ENCODE data around the gene SH3RF3. TPM values are rescaled to one million over a fixed set of nuclear protein-coding genes. Genes with fewer than 3 reads are reported as not detected.

The SH3RF3 gene
- total RNA-seq, 1 donor from 2014 or later: 1.7 TPM

- H3K4me1 Mint-ChIP-seq (ENCODE audit: low read depth, unreplicated experiment): no peaks in the 10 kb centered on the region
- H3K27me3 Mint-ChIP-seq (ENCODE audit: unreplicated experiment): peaks cover 3% of the 10 kb centered on the region
Observed at GRCh38 chr2:109256111-109256510, 127.1 kb downstream of the SH3RF3 start.

GRCh38 chr2:109256921-109257320 lies 127.9 kb downstream of the SH3RF3 start:
- Mint-ChIP-seq H3K27ac (ENCODE audit: unreplicated experiment) (no peak overlapping the region), H3K9me3 (ENCODE audit: unreplicated experiment) (peaks cover 3% of the 10 kb centered on the region), H3K36me3 (ENCODE audit: unreplicated experiment) (no peaks in the 10 kb centered on the region), H3K4me1 (ENCODE audit: low read depth, unreplicated experiment) (no peaks in the 10 kb centered on the region), H3K27me3 (ENCODE audit: unreplicated experiment) (peaks cover 4% of the 10 kb centered on the region), H3K4me3 (ENCODE audit: unreplicated experiment) (no peak overlapping the region)
- TF ChIP-seq, protein P1, sequence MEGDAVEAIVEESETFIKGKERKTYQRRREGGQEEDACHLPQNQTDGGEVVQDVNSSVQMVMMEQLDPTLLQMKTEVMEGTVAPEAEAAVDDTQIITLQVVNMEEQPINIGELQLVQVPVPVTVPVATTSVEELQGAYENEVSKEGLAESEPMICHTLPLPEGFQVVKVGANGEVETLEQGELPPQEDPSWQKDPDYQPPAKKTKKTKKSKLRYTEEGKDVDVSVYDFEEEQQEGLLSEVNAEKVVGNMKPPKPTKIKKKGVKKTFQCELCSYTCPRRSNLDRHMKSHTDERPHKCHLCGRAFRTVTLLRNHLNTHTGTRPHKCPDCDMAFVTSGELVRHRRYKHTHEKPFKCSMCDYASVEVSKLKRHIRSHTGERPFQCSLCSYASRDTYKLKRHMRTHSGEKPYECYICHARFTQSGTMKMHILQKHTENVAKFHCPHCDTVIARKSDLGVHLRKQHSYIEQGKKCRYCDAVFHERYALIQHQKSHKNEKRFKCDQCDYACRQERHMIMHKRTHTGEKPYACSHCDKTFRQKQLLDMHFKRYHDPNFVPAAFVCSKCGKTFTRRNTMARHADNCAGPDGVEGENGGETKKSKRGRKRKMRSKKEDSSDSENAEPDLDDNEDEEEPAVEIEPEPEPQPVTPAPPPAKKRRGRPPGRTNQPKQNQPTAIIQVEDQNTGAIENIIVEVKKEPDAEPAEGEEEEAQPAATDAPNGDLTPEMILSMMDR (IDR thresholded peaks at IDR 0.05; ENCODE audit: partially characterized antibody, unreplicated experiment): no peak
- no peak for DNase-seq

More at GRCh38 chr2:109256111-109256510, 127.1 kb downstream of the SH3RF3 start:
- TF ChIP-seq, protein P1 (IDR thresholded peaks at IDR 0.05; ENCODE audit: partially characterized antibody, unreplicated experiment): no peak
- H3K9me3 Mint-ChIP-seq (ENCODE audit: unreplicated experiment): no peaks in the 10 kb centered on the region
- DNase-seq: no peak
- H3K4me3 Mint-ChIP-seq (ENCODE audit: unreplicated experiment): no peak overlapping the region
- no peak overlapping the region for H3K27ac Mint-ChIP-seq (ENCODE audit: unreplicated experiment)
- H3K36me3 Mint-ChIP-seq (ENCODE audit: unreplicated experiment): no peaks in the 10 kb centered on the region

GRCh38 chr2:109257653-109258052 lies 128.6 kb downstream of the SH3RF3 start:
- TF ChIP-seq, protein P1 (IDR thresholded peaks at IDR 0.05; ENCODE audit: partially characterized antibody, unreplicated experiment): no peak
- H3K36me3 Mint-ChIP-seq (ENCODE audit: unreplicated experiment): no peaks in the 10 kb centered on the region
- no peak overlapping the region for H3K27ac Mint-ChIP-seq (ENCODE audit: unreplicated experiment)
- peaks cover 4% of the 10 kb centered on the region for H3K27me3 Mint-ChIP-seq (ENCODE audit: unreplicated experiment)
- no peak overlapping the region for H3K4me3 Mint-ChIP-seq (ENCODE audit: unreplicated experiment)
- H3K4me1 Mint-ChIP-seq (ENCODE audit: low read depth, unreplicated experiment): no peaks in the 10 kb centered on the region
- peaks cover 3% of the 10 kb centered on the region for H3K9me3 Mint-ChIP-seq (ENCODE audit: unreplicated experiment)
- no peak for DNase-seq

DNA sequence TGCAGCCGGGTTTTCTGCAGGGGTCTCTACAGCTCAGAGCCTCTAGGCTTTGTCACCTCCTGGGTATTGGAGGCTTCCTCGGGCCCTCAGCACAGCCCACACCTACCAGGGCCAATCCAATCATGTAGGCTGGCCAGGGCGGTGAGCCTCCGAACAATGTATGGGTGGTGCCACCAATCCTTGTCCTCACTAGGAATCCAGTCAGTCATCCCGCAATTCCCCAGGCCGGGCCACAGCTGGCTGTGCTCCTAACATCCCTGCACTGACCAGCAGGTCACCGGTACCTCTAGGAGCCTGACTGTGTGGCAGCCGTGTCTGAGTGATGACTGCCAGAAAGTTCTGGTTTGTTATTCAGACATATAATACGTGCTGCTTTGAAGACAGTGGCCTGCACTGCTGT lies 129.4 kb downstream of the SH3RF3 start:
- no peak for DNase-seq
- Mint-ChIP-seq H3K27me3 (ENCODE audit: unreplicated experiment) (peaks cover 4% of the 10 kb centered on the region), H3K4me3 (ENCODE audit: unreplicated experiment) (no peak overlapping the region), H3K9me3 (ENCODE audit: unreplicated experiment) (peaks cover 3% of the 10 kb centered on the region), H3K4me1 (ENCODE audit: low read depth, unreplicated experiment) (no peaks in the 10 kb centered on the region), H3K36me3 (ENCODE audit: unreplicated experiment) (no peaks in the 10 kb centered on the region), H3K27ac (ENCODE audit: unreplicated experiment) (no peak overlapping the region)
- TF ChIP-seq, protein P1 (IDR thresholded peaks at IDR 0.05; ENCODE audit: partially characterized antibody, unreplicated experiment): no peak

GRCh38 chr2:109258905-109259540 lies 130.0 kb downstream of the SH3RF3 start:
- peaks cover 4% of the 10 kb centered on the region for H3K27me3 Mint-ChIP-seq (ENCODE audit: unreplicated experiment)

More at GRCh38 chr2:109258905-109259540, 130.0 kb downstream of the SH3RF3 start:
- TF ChIP-seq, protein P1 (IDR thresholded peaks at IDR 0.05; ENCODE audit: partially characterized antibody, unreplicated experiment): no peak
- Mint-ChIP-seq H3K9me3 (ENCODE audit: unreplicated experiment) (peaks cover 3% of the 10 kb centered on the region), H3K36me3 (ENCODE audit: unreplicated experiment) (no peaks in the 10 kb centered on the region), H3K4me1 (ENCODE audit: low read depth, unreplicated experiment) (no peaks in the 10 kb centered on the region), H3K4me3 (ENCODE audit: unreplicated experiment) (no peak overlapping the region), H3K27ac (ENCODE audit: unreplicated experiment) (no peak overlapping the region)
- DNase-seq: no peak

All from glutamatergic neuron (in vitro differentiated cells).